NCI-H1105 (cell line): ENCODE data around the gene GAPVD1.
A peak's percentile ranks its signal among the peaks of the same experiment; 100 is the strongest.
"Not testable (repeated sequence)": the region's sequence is repeated elsewhere in the genome, so short reads cannot be mapped to it uniquely, and the experiment has no call there.

ENCODE experiments used
- DNase-seq: peaks from one replicate; lab custom pipeline; 2025; lab: John Stamatoyannopoulos, UW

GAPVD1 gene, protein sequence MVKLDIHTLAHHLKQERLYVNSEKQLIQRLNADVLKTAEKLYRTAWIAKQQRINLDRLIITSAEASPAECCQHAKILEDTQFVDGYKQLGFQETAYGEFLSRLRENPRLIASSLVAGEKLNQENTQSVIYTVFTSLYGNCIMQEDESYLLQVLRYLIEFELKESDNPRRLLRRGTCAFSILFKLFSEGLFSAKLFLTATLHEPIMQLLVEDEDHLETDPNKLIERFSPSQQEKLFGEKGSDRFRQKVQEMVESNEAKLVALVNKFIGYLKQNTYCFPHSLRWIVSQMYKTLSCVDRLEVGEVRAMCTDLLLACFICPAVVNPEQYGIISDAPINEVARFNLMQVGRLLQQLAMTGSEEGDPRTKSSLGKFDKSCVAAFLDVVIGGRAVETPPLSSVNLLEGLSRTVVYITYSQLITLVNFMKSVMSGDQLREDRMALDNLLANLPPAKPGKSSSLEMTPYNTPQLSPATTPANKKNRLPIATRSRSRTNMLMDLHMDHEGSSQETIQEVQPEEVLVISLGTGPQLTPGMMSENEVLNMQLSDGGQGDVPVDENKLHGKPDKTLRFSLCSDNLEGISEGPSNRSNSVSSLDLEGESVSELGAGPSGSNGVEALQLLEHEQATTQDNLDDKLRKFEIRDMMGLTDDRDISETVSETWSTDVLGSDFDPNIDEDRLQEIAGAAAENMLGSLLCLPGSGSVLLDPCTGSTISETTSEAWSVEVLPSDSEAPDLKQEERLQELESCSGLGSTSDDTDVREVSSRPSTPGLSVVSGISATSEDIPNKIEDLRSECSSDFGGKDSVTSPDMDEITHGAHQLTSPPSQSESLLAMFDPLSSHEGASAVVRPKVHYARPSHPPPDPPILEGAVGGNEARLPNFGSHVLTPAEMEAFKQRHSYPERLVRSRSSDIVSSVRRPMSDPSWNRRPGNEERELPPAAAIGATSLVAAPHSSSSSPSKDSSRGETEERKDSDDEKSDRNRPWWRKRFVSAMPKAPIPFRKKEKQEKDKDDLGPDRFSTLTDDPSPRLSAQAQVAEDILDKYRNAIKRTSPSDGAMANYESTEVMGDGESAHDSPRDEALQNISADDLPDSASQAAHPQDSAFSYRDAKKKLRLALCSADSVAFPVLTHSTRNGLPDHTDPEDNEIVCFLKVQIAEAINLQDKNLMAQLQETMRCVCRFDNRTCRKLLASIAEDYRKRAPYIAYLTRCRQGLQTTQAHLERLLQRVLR (N-terminal part only)

GRCh38 chr9:125261501-125262293 is at the start of gene GAPVD1:
TSS of gene GAPVD1 (plus strand) at chr9:125261826. CDS start at chr9:125298922, 37,096 bp downstream.
- peak; percentile 85 for DNase-seq

DNA sequence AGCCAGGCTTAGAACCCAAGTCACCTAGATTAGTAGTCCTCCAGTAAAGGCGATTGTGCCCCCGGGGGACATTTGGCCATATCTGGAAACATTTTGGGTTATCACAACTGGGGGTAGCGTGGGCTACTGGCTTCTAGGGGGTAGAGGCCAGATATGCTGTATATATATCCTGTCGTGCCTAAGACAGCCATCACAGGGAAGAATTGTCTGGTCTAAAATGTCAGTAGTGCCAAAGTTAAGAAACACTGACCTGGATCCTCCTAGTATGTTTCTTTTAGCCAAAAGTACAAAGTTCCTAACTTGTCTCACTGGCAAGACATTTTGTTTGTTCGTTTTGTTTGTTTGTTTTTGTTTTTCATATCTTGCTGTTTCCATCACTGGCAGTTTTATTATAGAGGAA is 47.4 kb upstream of the GAPVD1 start:
- DNase-seq, result no peak

GRCh38 chr9:125218621-125219020 is 43.0 kb upstream of the GAPVD1 start:
- DNase-seq, result no peak

GRCh38 chr9:125224858-125225257 is 36.8 kb upstream of the GAPVD1 start:
- DNase-seq, result not testable (repeated sequence)

DNA sequence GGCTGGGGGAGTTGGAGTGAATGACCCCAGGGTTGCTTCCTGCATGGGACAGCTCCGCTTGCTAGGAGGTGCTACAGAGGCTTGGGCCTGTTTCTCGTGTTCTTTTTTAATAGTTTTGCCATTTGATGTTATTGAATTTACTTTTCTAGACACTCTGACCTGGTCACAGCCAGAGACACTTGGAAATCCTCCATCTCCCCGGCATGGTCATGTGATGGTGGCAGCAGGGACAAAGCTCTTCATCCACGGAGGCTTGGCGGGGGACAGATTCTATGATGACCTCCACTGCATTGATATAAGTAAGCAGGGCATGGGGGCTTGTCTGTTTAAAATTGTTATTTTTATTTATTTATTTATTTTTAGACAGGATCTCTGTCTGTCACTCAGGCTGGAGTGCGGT is 33.9 kb upstream of the GAPVD1 start:
- DNase-seq, result no peak

GRCh38 chr9:125233678-125234077 is 27.9 kb upstream of the GAPVD1 start:
- DNase-seq, result no peak

- not testable (repeated sequence) for DNase-seq
Observed at GRCh38 chr9:125234099-125234498, 27.5 kb upstream of the GAPVD1 start.

- no peak for DNase-seq
Observed at GRCh38 chr9:125235804-125236519, 25.7 kb upstream of the GAPVD1 start.

DNA sequence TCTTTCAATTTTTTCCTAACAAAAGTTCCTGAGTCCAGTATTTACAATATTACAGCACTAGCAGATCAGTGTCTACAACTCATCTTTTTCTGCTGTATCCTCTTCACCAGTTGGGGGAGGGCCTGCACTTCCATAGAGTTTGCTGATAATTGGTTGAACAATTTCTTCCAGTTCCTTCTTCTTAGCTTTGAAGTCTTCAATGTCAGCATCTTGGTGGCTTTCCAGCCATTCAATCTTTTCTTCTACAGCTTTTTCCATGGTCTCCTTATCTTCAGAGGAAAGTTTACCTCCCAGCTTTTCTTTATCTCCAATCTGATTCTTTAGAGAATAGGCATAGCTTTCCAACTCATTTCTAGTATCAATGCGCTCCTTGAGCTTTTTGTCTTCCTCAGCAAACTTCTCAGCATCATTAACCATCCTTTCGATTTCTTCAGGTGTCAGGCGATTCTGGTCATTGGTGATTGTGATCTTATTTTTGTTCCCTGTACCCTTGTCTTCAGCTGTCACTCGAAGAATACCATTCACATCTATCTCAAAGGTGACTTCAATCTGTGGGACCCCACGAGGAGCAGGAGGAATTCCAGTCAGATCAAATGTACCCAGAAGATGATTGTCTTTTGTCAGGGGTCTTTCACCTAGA is 25.0 kb upstream of the GAPVD1 start:
- not testable (repeated sequence) for DNase-seq

DNA sequence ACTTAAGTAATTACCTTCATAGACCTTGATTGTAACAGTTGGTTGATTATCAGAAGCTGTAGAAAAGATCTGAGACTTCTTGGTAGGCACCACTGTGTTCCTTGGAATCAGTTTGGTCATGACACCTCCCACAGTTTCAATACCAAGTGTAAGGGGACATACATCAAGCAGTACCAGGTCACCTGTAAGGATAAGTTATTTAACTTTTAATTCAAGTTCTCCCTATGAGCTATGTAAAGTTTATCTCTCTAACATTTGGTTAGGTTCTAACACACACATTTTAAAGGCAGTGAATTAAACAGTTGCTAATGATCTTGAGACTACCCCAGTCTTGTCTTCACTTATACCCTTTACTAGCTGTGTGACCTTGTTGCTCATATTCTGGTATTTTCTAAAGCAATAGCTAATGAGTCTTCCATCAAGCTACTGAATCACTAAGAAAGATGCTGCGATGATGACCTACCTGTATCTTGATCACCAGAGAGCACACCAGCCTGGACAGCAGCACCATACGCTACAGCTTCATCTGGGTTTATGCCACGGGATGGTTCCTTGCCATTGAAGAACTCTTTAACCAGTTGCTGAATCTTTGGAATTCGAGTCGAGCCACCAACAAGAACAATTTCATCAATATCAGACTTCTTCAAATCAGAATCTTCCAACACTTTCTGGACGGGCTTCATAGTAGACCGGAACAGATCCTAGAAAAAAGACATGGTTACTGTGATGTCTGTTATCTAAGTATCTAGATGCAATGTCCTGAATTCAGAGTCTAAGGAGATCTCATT is 23.3 kb upstream of the GAPVD1 start:
- no peak for DNase-seq

DNA sequence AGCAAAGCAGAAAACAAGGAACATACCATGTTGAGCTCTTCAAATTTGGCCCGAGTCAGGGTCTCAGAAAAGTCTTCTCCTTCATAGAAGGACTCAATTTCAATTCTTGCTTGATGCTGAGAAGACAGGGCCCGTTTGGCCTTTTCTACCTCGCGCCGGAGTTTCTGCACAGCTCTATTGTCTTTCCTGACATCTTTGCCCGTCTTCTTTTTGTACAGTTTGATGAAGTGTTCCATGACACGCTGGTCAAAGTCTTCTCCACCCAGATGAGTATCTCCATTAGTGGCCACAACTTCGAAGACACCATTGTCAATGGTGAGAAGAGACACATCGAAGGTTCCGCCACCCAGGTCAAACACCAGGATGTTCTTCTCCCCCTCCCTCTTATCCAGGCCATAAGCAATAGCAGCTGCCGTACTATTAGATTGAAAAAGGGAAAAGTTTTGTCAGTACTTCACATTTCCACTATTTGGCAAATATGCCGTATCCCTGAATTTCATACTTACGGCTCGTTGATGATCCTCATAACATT is 22.6 kb upstream of the GAPVD1 start:
- no peak for DNase-seq

DNA sequence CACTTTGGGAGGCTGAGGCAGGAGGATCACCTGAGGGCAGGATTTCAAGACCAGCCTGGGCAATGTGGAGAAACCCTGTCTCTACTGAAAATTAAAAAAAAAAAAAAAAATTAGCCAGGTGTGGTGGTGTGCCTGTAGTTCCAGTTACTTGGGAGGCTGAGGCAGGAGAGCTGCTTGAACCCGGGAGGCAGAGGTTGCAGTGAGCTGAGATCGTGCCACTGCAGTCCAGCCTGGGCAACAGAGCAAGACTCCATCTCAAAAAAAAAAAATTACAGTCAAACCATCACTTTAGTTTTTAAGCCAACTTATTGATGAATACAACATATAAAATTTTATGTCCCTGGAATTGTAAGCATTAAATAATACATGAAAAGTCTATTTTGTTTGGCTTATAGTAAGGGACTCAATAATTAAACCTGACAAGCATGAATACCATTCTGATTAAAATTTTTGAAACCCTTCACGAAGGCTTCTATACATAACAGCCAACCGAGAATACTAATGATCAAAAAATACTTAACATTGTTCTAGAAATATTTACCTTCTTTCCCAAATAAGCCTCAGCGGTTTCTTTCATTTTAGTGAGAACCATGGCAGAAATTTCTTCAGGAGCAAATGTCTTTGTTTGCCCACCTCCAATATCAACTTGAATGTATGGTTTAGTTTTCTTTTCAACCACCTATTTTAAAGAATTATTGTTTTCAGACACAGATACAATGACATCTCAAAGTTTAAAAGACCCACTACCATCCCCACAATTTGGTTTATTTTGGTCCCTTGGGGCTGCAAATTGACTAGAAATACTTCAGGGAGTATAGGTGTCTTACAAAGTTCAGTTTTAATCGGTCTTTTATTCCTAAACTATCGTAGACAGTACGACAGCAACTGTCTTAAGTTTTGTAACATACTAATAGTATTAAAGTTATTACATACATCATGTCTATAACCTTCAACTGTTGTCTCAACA is 21.7 kb upstream of the GAPVD1 start:
- DNase-seq, result no peak

GRCh38 chr9:125240649-125240999 is 21.0 kb upstream of the GAPVD1 start:
- peak; percentile 2 for DNase-seq

DNA sequence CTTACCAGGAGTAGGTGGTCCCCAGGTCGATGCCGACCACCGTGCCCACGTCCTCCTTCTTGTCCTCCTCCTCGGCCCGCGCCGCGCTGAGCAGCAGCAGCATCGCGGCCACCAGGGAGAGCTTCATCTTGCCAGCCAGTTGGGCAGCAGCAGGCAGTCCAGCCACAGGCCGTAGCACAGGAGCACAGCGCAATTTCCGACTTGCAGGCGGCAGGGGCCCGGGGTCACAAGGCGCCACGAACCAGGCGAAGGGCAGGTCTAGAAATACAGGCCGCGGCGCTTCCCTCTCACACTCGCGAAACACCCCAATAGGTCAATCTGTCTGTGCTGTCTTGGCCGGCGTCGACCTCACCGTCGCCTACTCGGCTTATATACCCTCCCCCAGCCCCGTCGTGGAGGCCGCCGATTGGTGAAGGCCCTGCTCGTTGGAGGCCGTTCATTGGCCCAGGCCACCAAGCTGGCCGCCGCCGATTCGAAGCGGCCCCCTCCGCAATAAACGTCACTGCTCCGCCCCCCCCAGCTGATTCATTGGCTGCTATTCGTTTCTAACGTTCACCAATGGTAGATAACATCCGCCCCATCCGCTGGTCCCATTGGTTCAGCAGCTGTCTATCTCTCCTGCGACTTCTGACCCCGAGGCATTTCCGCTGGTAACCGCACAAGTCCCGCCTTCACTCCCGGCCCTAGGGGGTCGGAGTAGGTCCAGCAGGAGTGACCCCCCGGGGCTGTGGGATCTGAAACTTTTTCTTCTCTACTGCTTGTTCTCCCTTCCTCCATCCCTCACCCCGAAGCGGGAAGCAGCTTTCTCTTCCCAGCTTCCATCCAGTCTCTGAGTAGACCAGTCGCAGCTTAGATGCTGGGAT is 20.4 kb upstream of the GAPVD1 start, which contains the start of gene HSPA5:
Gene HSPA5 (minus strand): TSS at position 344 of the 863 bp plus-strand sequence. CDS start 217 bp downstream, at position 127.
- peak; percentile 98 for DNase-seq

DNA sequence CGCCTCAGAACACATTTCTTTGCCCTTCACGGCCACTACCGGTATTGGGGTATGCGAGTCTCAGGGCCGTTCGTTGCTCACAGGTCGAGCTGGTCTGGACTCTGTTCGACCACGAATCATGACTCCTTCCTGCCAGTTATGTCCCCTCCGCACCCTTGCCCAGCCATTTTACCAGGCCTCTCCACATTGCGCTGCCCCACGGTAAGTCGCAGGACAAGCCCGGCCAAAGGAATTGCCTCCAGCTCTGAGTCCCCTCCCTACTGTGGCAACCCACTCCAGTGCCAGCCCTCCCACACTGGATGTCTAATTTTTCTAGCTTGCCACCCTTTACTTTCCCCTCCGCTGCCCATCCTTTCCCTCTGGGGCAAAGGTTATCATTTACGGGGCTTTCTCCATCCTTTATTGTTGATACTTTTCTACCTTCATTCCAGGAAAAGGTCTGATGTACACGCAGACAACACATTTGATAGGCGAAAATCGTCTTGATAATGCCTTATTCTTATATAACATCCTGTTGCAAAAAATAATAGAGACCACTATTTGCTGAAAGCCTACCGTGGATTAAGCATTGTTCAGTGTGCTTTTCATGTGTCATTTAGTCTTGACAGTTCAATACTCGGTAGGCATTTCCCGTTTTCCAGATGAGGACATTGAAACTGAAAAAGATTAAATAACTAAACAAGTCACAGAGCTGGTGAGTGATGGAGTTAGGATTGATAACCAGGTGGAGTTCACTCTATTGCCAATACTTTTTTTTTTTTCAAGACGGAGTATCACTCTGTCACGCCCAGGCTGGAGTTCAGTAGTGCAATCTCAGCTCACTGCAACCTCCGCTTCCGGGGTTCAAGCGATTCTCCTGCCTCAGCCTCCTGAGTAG is 19.5 kb upstream of the GAPVD1 start:
- no peak for DNase-seq

- no peak for DNase-seq
Observed at GRCh38 chr9:125243792-125244260, 17.8 kb upstream of the GAPVD1 start.
